ENCODE data around the gene ARMCX2.

DNA sequence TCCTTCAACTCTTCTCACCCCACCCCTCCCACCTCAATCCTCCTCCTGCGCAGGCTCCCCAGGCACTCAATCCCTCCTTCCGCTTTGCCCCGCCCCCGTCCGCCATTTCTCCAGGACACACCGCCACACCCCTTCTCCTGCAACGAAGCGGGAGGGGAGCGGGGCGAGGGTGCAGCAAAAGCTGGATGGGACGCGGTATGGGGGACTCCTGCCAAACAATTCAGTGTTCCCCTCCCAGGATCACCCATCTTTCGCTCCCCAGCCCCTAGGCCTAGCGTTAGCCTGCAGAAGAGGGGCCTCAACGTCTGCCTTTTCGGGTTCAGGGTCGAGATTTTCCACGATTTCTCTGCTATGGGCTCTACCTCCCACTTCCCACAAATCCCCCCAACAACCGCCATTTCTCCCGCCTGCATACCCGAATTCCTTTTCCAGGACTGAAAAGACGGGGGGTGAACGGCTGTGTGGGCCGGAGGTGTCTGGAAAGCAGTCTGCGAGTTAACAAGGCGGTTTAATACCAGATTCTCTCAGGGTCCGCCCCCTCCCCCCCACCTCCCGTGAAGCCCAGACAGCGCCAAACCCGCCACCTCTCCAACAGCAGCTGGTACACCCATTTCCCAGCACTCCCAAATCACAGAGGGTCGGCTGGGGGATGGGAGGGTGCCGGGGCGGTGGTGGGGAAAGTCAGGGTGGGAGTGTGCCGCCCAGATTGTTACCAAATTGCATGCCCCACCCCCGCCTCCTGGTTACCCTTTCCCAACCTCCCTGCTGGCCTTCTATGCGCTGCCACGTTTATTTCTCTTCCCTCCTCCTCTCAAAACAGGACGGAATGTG, 774 bp downstream of the ARMCX2 start:
- TF ChIP-seq CTCF (conservative IDR thresholded peaks at IDR 0.05) (no peak), EZH2 (IDR thresholded peaks at IDR 0.05; ENCODE audit: low read depth) (no peak)

Measured in PC-9 (cell line).